ENCODE measurements around the gene TMED1.

- TF ChIP-seq, protein P1, sequence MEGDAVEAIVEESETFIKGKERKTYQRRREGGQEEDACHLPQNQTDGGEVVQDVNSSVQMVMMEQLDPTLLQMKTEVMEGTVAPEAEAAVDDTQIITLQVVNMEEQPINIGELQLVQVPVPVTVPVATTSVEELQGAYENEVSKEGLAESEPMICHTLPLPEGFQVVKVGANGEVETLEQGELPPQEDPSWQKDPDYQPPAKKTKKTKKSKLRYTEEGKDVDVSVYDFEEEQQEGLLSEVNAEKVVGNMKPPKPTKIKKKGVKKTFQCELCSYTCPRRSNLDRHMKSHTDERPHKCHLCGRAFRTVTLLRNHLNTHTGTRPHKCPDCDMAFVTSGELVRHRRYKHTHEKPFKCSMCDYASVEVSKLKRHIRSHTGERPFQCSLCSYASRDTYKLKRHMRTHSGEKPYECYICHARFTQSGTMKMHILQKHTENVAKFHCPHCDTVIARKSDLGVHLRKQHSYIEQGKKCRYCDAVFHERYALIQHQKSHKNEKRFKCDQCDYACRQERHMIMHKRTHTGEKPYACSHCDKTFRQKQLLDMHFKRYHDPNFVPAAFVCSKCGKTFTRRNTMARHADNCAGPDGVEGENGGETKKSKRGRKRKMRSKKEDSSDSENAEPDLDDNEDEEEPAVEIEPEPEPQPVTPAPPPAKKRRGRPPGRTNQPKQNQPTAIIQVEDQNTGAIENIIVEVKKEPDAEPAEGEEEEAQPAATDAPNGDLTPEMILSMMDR (IDR thresholded peaks at IDR 0.05) = no peak
- TF ChIP-seq POLR2A (IDR thresholded peaks at IDR 0.05) = no peak
These were observed 46.1 kb upstream of the TMED1 start for GRCh38 chr19:10882108-10882457.

All from thyroid gland (tissue), 4 donors.